Mammary epithelial cell (primary cell): ENCODE measurements around the gene APOE.

ENCODE experiments used
- EZH2 ChIP-seq: IDR thresholded peaks from 2 replicates; pipeline ENCODE4 v1.6.1; 2012; ENCODE audit warnings: low read length, inconsistent platforms, borderline replicate concordance
- TF ChIP-seq, protein P1 (sequence below), 2 donors: IDR thresholded peaks in 1 of 2; conservative IDR thresholded peaks in 1 of 2; 2 replicates each; pipeline ENCODE4 v1.5.1; 2011 to 2012; ENCODE audit warnings: inconsistent platforms in 2 of 2, low read length in 2 of 2, mild to moderate bottlenecking in 2 of 2, control low read depth in 1 of 2, low read depth in 1 of 2; ENCODE audit not compliant: insufficient read depth in 1 of 2; ENCODE audit errors: extremely low read depth in 1 of 2

DNA sequence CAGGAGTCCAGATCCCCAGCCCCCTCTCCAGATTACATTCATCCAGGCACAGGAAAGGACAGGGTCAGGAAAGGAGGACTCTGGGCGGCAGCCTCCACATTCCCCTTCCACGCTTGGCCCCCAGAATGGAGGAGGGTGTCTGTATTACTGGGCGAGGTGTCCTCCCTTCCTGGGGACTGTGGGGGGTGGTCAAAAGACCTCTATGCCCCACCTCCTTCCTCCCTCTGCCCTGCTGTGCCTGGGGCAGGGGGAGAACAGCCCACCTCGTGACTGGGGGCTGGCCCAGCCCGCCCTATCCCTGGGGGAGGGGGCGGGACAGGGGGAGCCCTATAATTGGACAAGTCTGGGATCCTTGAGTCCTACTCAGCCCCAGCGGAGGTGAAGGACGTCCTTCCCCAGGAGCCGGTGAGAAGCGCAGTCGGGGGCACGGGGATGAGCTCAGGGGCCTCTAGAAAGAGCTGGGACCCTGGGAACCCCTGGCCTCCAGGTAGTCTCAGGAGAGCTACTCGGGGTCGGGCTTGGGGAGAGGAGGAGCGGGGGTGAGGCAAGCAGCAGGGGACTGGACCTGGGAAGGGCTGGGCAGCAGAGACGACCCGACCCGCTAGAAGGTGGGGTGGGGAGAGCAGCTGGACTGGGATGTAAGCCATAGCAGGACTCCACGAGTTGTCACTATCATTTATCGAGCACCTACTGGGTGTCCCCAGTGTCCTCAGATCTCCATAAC lies at the start of gene APOE:
- TF ChIP-seq, protein P1, sequence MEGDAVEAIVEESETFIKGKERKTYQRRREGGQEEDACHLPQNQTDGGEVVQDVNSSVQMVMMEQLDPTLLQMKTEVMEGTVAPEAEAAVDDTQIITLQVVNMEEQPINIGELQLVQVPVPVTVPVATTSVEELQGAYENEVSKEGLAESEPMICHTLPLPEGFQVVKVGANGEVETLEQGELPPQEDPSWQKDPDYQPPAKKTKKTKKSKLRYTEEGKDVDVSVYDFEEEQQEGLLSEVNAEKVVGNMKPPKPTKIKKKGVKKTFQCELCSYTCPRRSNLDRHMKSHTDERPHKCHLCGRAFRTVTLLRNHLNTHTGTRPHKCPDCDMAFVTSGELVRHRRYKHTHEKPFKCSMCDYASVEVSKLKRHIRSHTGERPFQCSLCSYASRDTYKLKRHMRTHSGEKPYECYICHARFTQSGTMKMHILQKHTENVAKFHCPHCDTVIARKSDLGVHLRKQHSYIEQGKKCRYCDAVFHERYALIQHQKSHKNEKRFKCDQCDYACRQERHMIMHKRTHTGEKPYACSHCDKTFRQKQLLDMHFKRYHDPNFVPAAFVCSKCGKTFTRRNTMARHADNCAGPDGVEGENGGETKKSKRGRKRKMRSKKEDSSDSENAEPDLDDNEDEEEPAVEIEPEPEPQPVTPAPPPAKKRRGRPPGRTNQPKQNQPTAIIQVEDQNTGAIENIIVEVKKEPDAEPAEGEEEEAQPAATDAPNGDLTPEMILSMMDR (conservative IDR thresholded peaks at IDR 0.05 in 1 of 2, IDR thresholded peaks at IDR 0.05 in 1 of 2; ENCODE audit: extremely low read depth in 1 of 2, insufficient read depth in 1 of 2, low read depth in 1 of 2, low read length in 2 of 2), result no peak
- TF ChIP-seq EZH2, result no peak
